OCI-LY1 (cell line): Measurements from ENCODE around the gene S100A2.

ENCODE experiments used
- H2AFZ ChIP-seq: fragments of 200-600 bp; sonication (generic), shearing (Covaris generic); 2 replicates; pipeline ENCODE4 v1.6.0; 2014; ENCODE audit warnings: antibody characterized with exemption, mild to moderate bottlenecking, low read length
- H3F3A ChIP-seq: fragments of 200-600 bp; sonication (generic), shearing (Covaris generic); 2 replicates; pipeline ENCODE4 v1.6.0; 2014; ENCODE audit warnings: mild to moderate bottlenecking, antibody characterized with exemption, low read length, moderate library complexity; ENCODE audit not compliant: insufficient read depth
- H3K27ac ChIP-seq: fragments of 200-600 bp; sonication (generic); 2 replicates; pipeline ENCODE4 v1.5.1; 2014; ENCODE audit warnings: low read length, mixed run types, mild to moderate bottlenecking, low read depth; ENCODE audit not compliant: poor library complexity, severe bottlenecking
- H3K27me3 ChIP-seq: fragments of 200-600 bp; sonication (generic); 2 replicates; pipeline ENCODE4 v1.6.0; 2014; ENCODE audit warnings: antibody characterized with exemption, mild to moderate bottlenecking, low read length, moderate library complexity; ENCODE audit not compliant: insufficient read depth
- H3K36me3 ChIP-seq: fragments of 200-600 bp; sonication (generic); 2 replicates; pipeline ENCODE4 v1.6.1; 2014; ENCODE audit warnings: mild to moderate bottlenecking, antibody characterized with exemption, low read length, moderate library complexity, mixed read lengths; ENCODE audit not compliant: insufficient read depth
- H3K4me1 ChIP-seq: fragments of 200-600 bp; sonication (generic); 2 replicates; pipeline ENCODE4 v1.5.1; 2014; ENCODE audit warnings: mild to moderate bottlenecking, low read length, moderate library complexity; ENCODE audit not compliant: insufficient read depth, severe bottlenecking
- H3K4me2 ChIP-seq: fragments of 200-600 bp; sonication (generic), shearing (Covaris generic); 2 replicates; pipeline ENCODE4 v1.6.1; 2014; ENCODE audit warnings: low read length
- H3K4me3 ChIP-seq: fragments of 200-600 bp; sonication (generic); 2 replicates; pipeline ENCODE4 v1.5.1; 2014; ENCODE audit warnings: low read length, low read depth, mild to moderate bottlenecking, mixed read lengths; ENCODE audit not compliant: poor library complexity, severe bottlenecking
- H3K79me2 ChIP-seq: fragments of 200-600 bp; shearing (Covaris generic); 2 replicates; pipeline ENCODE4 v1.6.1; 2016; ENCODE audit warnings: mixed run types, low read length, mixed read lengths; ENCODE audit not compliant: insufficient read depth
- H3K9ac ChIP-seq: fragments of 200-600 bp; sonication (generic), shearing (Covaris generic); 2 replicates; pipeline ENCODE4 v1.6.1; 2014; ENCODE audit warnings: mild to moderate bottlenecking, low read length, mixed read lengths
- H3K9me2 ChIP-seq: fragments of 200-600 bp; sonication (generic), shearing (Covaris generic); 2 replicates; pipeline ENCODE4 v1.6.1; 2014; ENCODE audit warnings: low read depth, mild to moderate bottlenecking, low read length, mixed read lengths
- H3K9me3 ChIP-seq: fragments of 200-600 bp; shearing (Covaris generic); 2 replicates; pipeline ENCODE4 v1.6.1; 2014; ENCODE audit warnings: low read length, mixed read lengths
- H4K20me1 ChIP-seq: fragments of 200-600 bp; sonication (generic), shearing (Covaris generic); 2 replicates; pipeline ENCODE4 v1.6.0; 2016; ENCODE audit warnings: mild to moderate bottlenecking, low read length; ENCODE audit not compliant: insufficient read depth
- EZH2 ChIP-seq: fragments of 200-600 bp; sonication (generic), shearing (Covaris generic); IDR thresholded peaks from 2 replicates; pipeline ENCODE4 v1.8.0; 2017; ENCODE audit warnings: borderline replicate concordance, mixed run types, mild to moderate bottlenecking, antibody characterized with exemption, low read length, moderate library complexity, mixed read lengths
- TF ChIP-seq, protein P1 (sequence below): fragments of 200-600 bp; sonication (generic), shearing (Covaris generic); IDR thresholded peaks from 2 replicates; pipeline ENCODE4 v1.5.1; 2017; ENCODE audit warnings: mild to moderate bottlenecking, antibody characterized with exemption, low read length, moderate library complexity, mixed read lengths

The S100A2 gene

DNA sequence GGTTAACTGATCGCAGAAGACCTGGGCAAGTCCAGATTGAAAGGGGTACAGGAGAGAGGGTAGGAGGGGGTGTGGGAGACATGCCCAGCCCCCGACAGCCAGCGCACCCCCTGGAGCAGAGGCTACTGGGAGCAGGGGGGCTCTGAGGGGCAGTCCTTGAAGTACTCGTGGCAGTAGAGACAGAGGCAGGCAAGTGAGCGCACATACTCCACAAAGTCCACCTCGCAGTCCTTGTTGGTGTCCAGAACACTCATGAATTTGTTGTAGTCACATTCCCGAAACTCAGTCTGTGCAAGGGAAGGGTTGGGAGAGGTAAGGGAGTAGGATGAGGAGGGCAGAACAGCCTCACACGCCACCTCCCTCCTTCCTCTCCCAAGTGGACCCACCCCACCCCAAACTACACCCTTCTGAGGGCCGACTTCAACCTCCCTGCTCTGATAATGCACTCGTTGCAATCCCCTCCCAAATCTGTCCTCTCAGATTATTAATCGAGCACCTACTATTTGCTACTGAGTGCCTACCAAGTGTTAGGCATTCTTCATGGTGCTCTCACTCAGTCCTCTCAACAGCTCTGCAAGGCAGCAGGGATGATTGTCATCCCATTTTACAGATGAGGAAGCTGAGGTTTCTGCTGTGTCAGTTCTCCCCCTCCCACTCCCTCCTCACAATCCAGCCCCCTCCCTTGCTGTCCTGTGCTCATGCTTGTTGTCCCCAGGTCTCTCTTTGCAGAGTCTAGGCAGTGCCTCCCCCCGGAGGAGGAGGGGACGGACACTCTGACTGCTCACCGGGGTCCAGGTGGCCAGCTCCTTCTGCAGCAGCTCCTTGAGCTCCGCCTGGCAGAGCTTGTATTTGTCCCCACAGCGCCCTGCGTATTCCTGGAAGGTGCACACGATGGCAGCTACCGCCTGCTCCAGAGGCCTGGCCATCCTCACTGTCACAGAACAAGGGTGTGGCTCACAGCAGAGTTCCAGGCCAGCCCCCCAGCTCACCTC lies 17.8 kb downstream of the S100A2 start:
- no peak overlapping the region for H3K9ac ChIP-seq
- no peak overlapping the region for H3K4me2 ChIP-seq

DNA sequence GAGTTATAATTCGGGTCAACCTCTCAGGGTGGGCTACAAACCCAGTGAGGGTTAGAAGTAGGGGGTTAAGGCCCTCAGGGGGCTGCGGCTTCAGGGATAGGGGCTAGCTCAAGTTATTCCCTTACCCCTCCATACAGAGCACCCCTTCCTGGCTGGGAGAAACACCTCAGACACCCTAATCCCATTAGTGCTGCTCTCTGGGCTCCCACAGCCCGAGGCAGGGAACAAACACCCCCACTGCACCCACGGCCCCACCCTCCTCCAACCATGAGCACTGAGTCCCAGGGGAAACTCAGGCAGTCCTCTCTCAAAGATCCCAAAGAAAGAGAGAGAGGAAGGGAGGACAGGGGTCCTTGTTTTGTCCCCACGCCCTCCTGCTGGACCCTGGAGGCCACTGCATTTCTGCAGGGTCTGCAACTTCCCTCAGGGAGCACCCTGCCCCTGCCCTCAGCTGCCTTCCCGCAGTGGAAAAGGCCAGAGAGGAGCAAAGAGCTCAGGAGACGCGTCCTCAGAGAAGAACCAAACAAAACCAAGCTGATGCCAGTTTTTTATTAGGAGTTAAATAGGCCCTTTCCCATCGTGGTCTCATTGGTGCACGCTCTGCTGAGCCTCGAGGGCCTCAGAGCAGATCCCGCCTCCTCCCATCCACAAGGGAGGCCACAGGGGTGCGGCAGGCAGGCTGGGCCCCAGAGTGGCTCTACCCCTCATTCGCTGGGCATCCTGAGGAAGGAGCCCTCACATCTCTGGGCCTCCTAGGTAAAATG lies 18.7 kb downstream of the S100A2 start:
- H3K9me3 ChIP-seq: no peaks in the 10 kb centered on the region
- H4K20me1 ChIP-seq: no peaks in the 10 kb centered on the region
- H3K4me2 ChIP-seq: no peak overlapping the region
- peaks cover 11% of the 10 kb centered on the region; the same call in 1 of the 2 replicates for H3K27me3 ChIP-seq
- no peaks in the 10 kb centered on the region for H3F3A ChIP-seq
- H3K27ac ChIP-seq: no peak overlapping the region
- no peak overlapping the region for H3K4me3 ChIP-seq
- no peaks in the 10 kb centered on the region for H3K36me3 ChIP-seq
- H3K9me2 ChIP-seq: no peaks in the 10 kb centered on the region
- TF ChIP-seq, protein P1, sequence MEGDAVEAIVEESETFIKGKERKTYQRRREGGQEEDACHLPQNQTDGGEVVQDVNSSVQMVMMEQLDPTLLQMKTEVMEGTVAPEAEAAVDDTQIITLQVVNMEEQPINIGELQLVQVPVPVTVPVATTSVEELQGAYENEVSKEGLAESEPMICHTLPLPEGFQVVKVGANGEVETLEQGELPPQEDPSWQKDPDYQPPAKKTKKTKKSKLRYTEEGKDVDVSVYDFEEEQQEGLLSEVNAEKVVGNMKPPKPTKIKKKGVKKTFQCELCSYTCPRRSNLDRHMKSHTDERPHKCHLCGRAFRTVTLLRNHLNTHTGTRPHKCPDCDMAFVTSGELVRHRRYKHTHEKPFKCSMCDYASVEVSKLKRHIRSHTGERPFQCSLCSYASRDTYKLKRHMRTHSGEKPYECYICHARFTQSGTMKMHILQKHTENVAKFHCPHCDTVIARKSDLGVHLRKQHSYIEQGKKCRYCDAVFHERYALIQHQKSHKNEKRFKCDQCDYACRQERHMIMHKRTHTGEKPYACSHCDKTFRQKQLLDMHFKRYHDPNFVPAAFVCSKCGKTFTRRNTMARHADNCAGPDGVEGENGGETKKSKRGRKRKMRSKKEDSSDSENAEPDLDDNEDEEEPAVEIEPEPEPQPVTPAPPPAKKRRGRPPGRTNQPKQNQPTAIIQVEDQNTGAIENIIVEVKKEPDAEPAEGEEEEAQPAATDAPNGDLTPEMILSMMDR: no peak
- no peak for TF ChIP-seq EZH2
- H3K9ac ChIP-seq: no peak overlapping the region
- H2AFZ ChIP-seq: no peak overlapping the region
- no peaks in the 10 kb centered on the region for H3K79me2 ChIP-seq
- peaks cover 22% of the 10 kb centered on the region for H3K4me1 ChIP-seq

More for the DNA sequence above, 17.8 kb downstream of the S100A2 start:
- Histone ChIP-seq H3K9me2 (no peaks in the 10 kb centered on the region), H3K4me1 (peaks cover 22% of the 10 kb centered on the region), H3K79me2 (no peaks in the 10 kb centered on the region), H3K9me3 (no peaks in the 10 kb centered on the region), H2AFZ (no peak overlapping the region), H3K4me3 (no peak overlapping the region), H4K20me1 (no peaks in the 10 kb centered on the region), H3K27me3 (peaks cover 11% of the 10 kb centered on the region; the same call in 1 of the 2 replicates), H3K36me3 (no peaks in the 10 kb centered on the region), H3K27ac (no peak overlapping the region), H3F3A (no peaks in the 10 kb centered on the region)
- no peak for TF ChIP-seq EZH2
- TF ChIP-seq, protein P1: no peak

DNA sequence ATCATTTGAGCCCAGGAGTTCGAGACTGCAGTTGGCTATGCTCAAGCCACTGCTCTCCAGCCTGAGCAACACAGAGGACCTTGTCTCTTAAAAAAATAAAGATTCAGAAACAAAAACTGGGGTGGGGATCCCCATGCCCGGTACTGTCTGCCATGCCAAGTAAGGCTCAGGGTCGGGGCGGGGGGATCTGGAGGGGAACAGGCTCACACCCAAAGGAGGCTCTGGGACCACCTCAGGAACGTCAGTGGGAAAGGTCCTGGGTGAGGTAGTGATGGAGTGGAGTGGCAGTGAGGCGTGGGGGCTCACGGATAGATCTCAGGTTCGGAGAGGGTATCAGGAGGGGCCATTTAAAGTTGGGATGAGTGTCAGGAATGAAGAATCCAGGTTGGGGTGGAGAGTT lies 19.3 kb downstream of the S100A2 start:
- Histone ChIP-seq H3K4me1 (peaks cover 22% of the 10 kb centered on the region), H3K79me2 (no peaks in the 10 kb centered on the region), H2AFZ (no peak overlapping the region), H3K9ac (no peak overlapping the region), H3K9me2 (no peaks in the 10 kb centered on the region), H3F3A (no peaks in the 10 kb centered on the region), H3K36me3 (no peaks in the 10 kb centered on the region), H3K4me3 (no peak overlapping the region), H3K9me3 (no peaks in the 10 kb centered on the region), H4K20me1 (no peaks in the 10 kb centered on the region), H3K27me3 (peaks cover 11% of the 10 kb centered on the region; the same call in 1 of the 2 replicates), H3K4me2 (no peak overlapping the region), H3K27ac (no peak overlapping the region)
- no peak for TF ChIP-seq EZH2
- TF ChIP-seq, protein P1: no peak
